HepG2 (cell line): ENCODE results near the gene MIR17HG. TPM values are rescaled to one million over a fixed set of nuclear protein-coding genes. Genes with fewer than 3 reads are reported as not detected.

ENCODE experiments used
- FOXA3 ChIP-seq: IDR thresholded peaks from 2 replicates; pipeline ENCODE4 v1.6.1; 2016; ENCODE audit warnings: missing genetic modification reagents, missing compliant biosample characterization
- MAF1 ChIP-seq: sonication (generic); formaldehyde crosslinking; IDR thresholded peaks from 2 replicates; pipeline ENCODE4 v1.5.0; 2020; ENCODE audit warnings: missing genetic modification reagents, borderline replicate concordance
- NCOA5 ChIP-seq: sonication (generic); formaldehyde crosslinking; IDR thresholded peaks from 2 replicates; pipeline ENCODE4 v1.4.0; 2020; ENCODE audit warnings: missing genetic modification reagents
- NFE2L1 ChIP-seq: sonication (generic); formaldehyde crosslinking; IDR thresholded peaks from 2 replicates; pipeline ENCODE4 v1.4.0; 2020; ENCODE audit warnings: missing genetic modification reagents, mild to moderate bottlenecking, borderline replicate concordance
- PATZ1 ChIP-seq: sonication (generic); formaldehyde crosslinking; IDR thresholded peaks from 2 replicates; pipeline ENCODE4 v1.4.0; 2020; ENCODE audit warnings: missing genetic modification reagents
- PHF8 ChIP-seq: sonication (generic); formaldehyde crosslinking; IDR thresholded peaks from 2 replicates; pipeline ENCODE4 v1.5.0; 2020; ENCODE audit warnings: missing genetic modification reagents
- PRDM15 ChIP-seq: sonication (generic); formaldehyde crosslinking; IDR thresholded peaks from 2 replicates; pipeline ENCODE4 v1.4.0; 2020; ENCODE audit warnings: missing genetic modification reagents
- RNF2 ChIP-seq: fragments of 450-650 bp; conservative IDR thresholded peaks from 2 replicates; pipeline ENCODE4 v1.6.1; 2016; ENCODE audit warnings: low read depth
- ZNF136 ChIP-seq: sonication (generic); formaldehyde crosslinking; IDR thresholded peaks from 2 replicates; pipeline ENCODE4 v1.8.1; 2022; ENCODE audit warnings: low read depth, mild to moderate bottlenecking, moderate library complexity, missing genetic modification reagents
- ZNF333 ChIP-seq: sonication (generic); formaldehyde crosslinking; IDR thresholded peaks from 2 replicates; pipeline ENCODE4 v1.4.0; 2020; ENCODE audit warnings: mild to moderate bottlenecking, missing genetic modification reagents, borderline replicate concordance
- ZNF468 ChIP-seq: sonication (generic); formaldehyde crosslinking; IDR thresholded peaks from 2 replicates; pipeline ENCODE4 v1.8.0; 2022; ENCODE audit warnings: mild to moderate bottlenecking, moderate library complexity, missing genetic modification reagents
- ZNF546 ChIP-seq: sonication (generic); formaldehyde crosslinking; conservative IDR thresholded peaks from 2 replicates; pipeline ENCODE4 v1.8.1; 2023; ENCODE audit warnings: mild to moderate bottlenecking, missing genetic modification reagents
- ZNF781 ChIP-seq: sonication (generic); formaldehyde crosslinking; IDR thresholded peaks from 2 replicates; pipeline ENCODE4 v1.5.1; 2020; ENCODE audit warnings: borderline replicate concordance, mild to moderate bottlenecking, missing genetic modification reagents; ENCODE audit errors: not compliant biosample characterization
- ZNF83 ChIP-seq: sonication (generic); formaldehyde crosslinking; IDR thresholded peaks from 2 replicates; pipeline ENCODE4 v1.4.0; 2020; ENCODE audit warnings: missing genetic modification reagents, mild to moderate bottlenecking, borderline replicate concordance
- polyA plus RNA-seq, 8 experiments: library from polyadenylated mRNA; depleted of rRNA in 3 of 8; stranded (reverse) in 7 of 8; unstranded in 1 of 8; fragments of >200 nt; fragmentation: Illumina TruSeq in 4 of 8; extraction: Trizol in 4 of 8; gene quantifications; 2 replicates each; pipeline versions ENCODE4 v1.2.1 to v1.2.3, GENCODE V29; 2011 to 2016; ENCODE audit warnings: low read depth in 4 of 8, missing spikeins in 1 of 8, mixed read lengths in 1 of 8; ENCODE audit not compliant: insufficient read depth in 1 of 8
- total RNA-seq, 5 experiments: library from RNA; depleted of rRNA; stranded (reverse); fragments of >200 nt; fragmentation: Illumina TruSeq; extraction: Trizol; gene quantifications; 2 replicates each; pipeline ENCODE4 v1.2.3, GENCODE V29; 2016; ENCODE audit warnings: low read depth in 1 of 5
- TF ChIP-seq, protein P1 (sequence below): sonication (generic); formaldehyde crosslinking; conservative IDR thresholded peaks from 2 replicates; pipeline ENCODE4 v1.4.0; 2020; ENCODE audit warnings: missing genetic modification reagents
- TF ChIP-seq, protein P2 (sequence below): sonication (generic); formaldehyde crosslinking; IDR thresholded peaks from 2 replicates; pipeline ENCODE4 v1.4.0; 2020; ENCODE audit warnings: missing genetic modification reagents
- TF ChIP-seq, protein P3 (sequence below): sonication (generic); formaldehyde crosslinking; IDR thresholded peaks from 2 replicates; pipeline ENCODE4 v1.4.0; 2020; ENCODE audit warnings: missing genetic modification reagents

Gene MIR17HG
- total and polyA plus RNA-seq, 2 of the 13 experiments (the other 11 are each of a cell fraction or from before 2014, with no cell fraction given) = 2.5 to 12.3 TPM

DNA sequence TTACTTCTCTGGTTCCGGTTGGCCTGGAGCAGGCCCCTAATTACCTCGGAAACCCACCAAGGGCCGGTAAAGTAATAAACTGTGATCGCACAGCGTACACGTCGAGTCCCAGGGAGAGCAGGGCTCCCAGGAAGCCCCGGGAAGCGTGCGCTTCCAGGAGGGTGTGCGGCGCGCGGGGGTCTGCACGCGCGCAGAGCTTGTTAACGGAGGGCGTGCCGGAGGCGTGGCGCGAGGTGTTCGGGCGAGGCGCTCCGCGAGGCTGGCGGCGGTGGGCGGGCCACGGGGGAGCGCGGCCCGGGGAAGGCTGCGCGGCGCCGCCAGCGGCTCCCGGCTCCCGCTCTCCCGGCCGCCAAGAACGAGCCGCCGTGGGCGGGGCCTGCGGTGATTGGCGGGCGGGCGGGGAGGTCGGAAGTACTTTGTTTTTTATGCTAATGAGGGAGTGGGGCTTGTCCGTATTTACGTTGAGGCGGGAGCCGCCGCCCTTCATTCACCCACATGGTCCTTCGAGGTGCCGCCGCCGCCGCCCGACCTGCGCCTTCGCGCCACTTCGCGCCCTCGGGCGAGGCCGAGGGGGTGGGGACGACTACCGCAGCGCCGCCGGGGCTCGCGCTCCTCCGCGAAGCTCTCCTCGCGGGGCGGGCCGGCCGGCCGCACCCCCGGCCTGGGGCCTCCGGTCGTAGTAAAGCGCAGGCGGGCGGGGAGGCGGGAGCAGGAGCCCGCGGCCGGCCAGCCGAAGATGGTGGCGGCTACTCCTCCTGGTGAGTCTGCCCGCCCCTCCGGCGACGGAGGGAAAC is at the start of gene MIR17HG (continued):
- TF ChIP-seq, protein P1, sequence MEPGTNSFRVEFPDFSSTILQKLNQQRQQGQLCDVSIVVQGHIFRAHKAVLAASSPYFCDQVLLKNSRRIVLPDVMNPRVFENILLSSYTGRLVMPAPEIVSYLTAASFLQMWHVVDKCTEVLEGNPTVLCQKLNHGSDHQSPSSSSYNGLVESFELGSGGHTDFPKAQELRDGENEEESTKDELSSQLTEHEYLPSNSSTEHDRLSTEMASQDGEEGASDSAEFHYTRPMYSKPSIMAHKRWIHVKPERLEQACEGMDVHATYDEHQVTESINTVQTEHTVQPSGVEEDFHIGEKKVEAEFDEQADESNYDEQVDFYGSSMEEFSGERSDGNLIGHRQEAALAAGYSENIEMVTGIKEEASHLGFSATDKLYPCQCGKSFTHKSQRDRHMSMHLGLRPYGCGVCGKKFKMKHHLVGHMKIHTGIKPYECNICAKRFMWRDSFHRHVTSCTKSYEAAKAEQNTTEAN (CRISPR knock-in tag) = peak; percentile 65
- peak; percentile 95 for TF ChIP-seq RNF2
- TF ChIP-seq ZNF468 = 0 out of 2 replicates have a peak, but pooled peaks have one; percentile 35
- TF ChIP-seq ZNF546 (CRISPR knock-in tag) = peak; percentile 58; the same call in 1 of the 2 replicates
- TF ChIP-seq PRDM15 (CRISPR knock-in tag) = no peak
- TF ChIP-seq NCOA5 (CRISPR knock-in tag) = no peak
- TF ChIP-seq PHF8 (CRISPR knock-in tag) = peak; percentile 42
- peak; percentile 44 for TF ChIP-seq PATZ1 (CRISPR knock-in tag)
- 0 out of 2 replicates have a peak, but pooled peaks have one; percentile 14 for TF ChIP-seq ZNF83 (CRISPR knock-in tag)
- no peak for TF ChIP-seq NFE2L1 (CRISPR knock-in tag)
- TF ChIP-seq, protein P2, sequence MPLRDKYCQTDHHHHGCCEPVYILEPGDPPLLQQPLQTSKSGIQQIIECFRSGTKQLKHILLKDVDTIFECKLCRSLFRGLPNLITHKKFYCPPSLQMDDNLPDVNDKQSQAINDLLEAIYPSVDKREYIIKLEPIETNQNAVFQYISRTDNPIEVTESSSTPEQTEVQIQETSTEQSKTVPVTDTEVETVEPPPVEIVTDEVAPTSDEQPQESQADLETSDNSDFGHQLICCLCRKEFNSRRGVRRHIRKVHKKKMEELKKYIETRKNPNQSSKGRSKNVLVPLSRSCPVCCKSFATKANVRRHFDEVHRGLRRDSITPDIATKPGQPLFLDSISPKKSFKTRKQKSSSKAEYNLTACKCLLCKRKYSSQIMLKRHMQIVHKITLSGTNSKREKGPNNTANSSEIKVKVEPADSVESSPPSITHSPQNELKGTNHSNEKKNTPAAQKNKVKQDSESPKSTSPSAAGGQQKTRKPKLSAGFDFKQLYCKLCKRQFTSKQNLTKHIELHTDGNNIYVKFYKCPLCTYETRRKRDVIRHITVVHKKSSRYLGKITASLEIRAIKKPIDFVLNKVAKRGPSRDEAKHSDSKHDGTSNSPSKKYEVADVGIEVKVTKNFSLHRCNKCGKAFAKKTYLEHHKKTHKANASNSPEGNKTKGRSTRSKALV (CRISPR knock-in tag) = peak; percentile 74; the same call in 1 of the 2 replicates
- TF ChIP-seq, protein P3, sequence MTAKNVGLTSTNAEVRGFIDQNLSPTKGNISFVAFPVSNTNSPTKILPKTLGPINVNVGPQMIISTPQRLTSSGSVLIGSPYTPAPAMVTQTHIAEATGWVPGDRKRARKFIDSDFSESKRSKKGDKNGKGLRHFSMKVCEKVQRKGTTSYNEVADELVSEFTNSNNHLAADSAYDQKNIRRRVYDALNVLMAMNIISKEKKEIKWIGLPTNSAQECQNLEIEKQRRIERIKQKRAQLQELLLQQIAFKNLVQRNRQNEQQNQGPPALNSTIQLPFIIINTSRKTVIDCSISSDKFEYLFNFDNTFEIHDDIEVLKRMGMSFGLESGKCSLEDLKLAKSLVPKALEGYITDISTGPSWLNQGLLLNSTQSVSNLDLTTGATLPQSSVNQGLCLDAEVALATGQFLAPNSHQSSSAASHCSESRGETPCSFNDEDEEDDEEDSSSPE (CRISPR knock-in tag) = peak; percentile 88
- TF ChIP-seq FOXA3 (CRISPR knock-in tag) = no peak
- peak; percentile 34 for TF ChIP-seq ZNF781 (CRISPR knock-in tag)
- TF ChIP-seq ZNF136 = 0 out of 2 replicates have a peak, but pooled peaks have one; percentile 36
- TF ChIP-seq ZNF333 = peak; percentile 75; the same call in 1 of the 2 replicates
- TF ChIP-seq MAF1 (CRISPR knock-in tag) = 0 out of 2 replicates have a peak, but pooled peaks have one; percentile 61
